Endothelial cell of umbilical vein (primary cell): ENCODE data around the gene LYPD1. TPM values are rescaled to one million over a fixed set of nuclear protein-coding genes. Genes with fewer than 3 reads are reported as not detected.

Experiments
- BruUV-seq: library from RNA; stranded (reverse); fragments of 400-500 nt; replicated peaks from 2 replicates; lab custom pipeline; 2021; lab: Mats Ljungman, UMichigan
- CTCF ChIA-PET: fragments of 300-600, 350-600 bp; sonication (Branson Sonifier 250); formaldehyde crosslinking; loops from one replicate; lab custom pipeline; 2021; ENCODE audit warnings: antibody characterized with exemption, inconsistent platforms; lab: Charles Lee
- POLR2A ChIA-PET: fragments of 300-600, 350-600 bp; sonication (Branson Sonifier 250); formaldehyde crosslinking; loops from one replicate; lab custom pipeline; 2021; ENCODE audit warnings: antibody characterized with exemption, inconsistent platforms; lab: Charles Lee
- DNase-seq: peaks from one replicate; pipeline ENCODE4 v3.0.0-alpha.2; 2011; ENCODE audit warnings: low read depth, low spot score
- FAIRE-seq: peaks from 2 replicates; lab custom pipeline; 2011; peaks lifted over from hg19 to GRCh38; lab: Jason Lieb, UNC
- H2AFZ ChIP-seq: 2 replicates; pipeline ENCODE4 v1.6.0; 2012; ENCODE audit warnings: low read depth, low read length, control low read depth, inconsistent platforms
- H3K27ac ChIP-seq: 2 replicates; pipeline ENCODE4 v1.5.1; 2011; ENCODE audit warnings: low read depth, mild to moderate bottlenecking, control low read depth, low read length, moderate library complexity; ENCODE audit not compliant: insufficient read depth
- H3K27me3 ChIP-seq, 2 experiments: 2 replicates each; pipeline versions ENCODE4 v1.6.0 to v1.6.1; 2011; ENCODE audit warnings: low read length in 2 of 2, mixed read lengths in 1 of 2; ENCODE audit not compliant: control insufficient read depth in 2 of 2, insufficient read depth in 2 of 2
- H3K36me3 ChIP-seq, 2 experiments: 2 replicates in 1 of 2; 3 replicates in 1 of 2; pipeline ENCODE4 v1.5.1; 2011; ENCODE audit warnings: low read length in 2 of 2, mild to moderate bottlenecking in 1 of 2, moderate library complexity in 1 of 2; ENCODE audit not compliant: control insufficient read depth in 2 of 2, insufficient read depth in 2 of 2; ENCODE audit errors: extremely low read depth in 1 of 2
- H3K4me1 ChIP-seq: 3 replicates; pipeline ENCODE4 v1.5.1; 2011; ENCODE audit warnings: mild to moderate bottlenecking, low read length; ENCODE audit not compliant: control insufficient read depth, insufficient read depth; ENCODE audit errors: extremely low read depth
- H3K4me2 ChIP-seq: 2 replicates; pipeline ENCODE4 v1.6.1; 2011; ENCODE audit warnings: low read length, control low read depth, mixed read lengths; ENCODE audit not compliant: insufficient read depth
- H3K4me3 ChIP-seq, 3 experiments: fragments of 200-600 bp in 1 of 3; sonication (generic), shearing (Covaris generic) in 1 of 3; replicated peaks in 1 of 3; 2 replicates each; pipeline ENCODE4 v1.5.1; 2011 to 2016; ENCODE audit warnings: control low read depth in 3 of 3, low read length in 3 of 3, mild to moderate bottlenecking in 2 of 3, inconsistent platforms in 1 of 3, low read depth in 1 of 3, moderate library complexity in 1 of 3; ENCODE audit not compliant: insufficient read depth in 1 of 3
- H3K79me2 ChIP-seq: 2 replicates; pipeline ENCODE4 v1.6.0; 2012; ENCODE audit warnings: low read length, inconsistent platforms; ENCODE audit not compliant: control insufficient read depth, insufficient read depth
- H3K9ac ChIP-seq: replicated peaks from 2 replicates; pipeline ENCODE3; 2011; ENCODE audit warnings: low read length, control low read depth; ENCODE audit not compliant: insufficient read depth; ENCODE audit errors: extremely low read depth
- H3K9me1 ChIP-seq: replicated peaks from 3 replicates; pipeline ENCODE4 v1.6.0; 2011; ENCODE audit warnings: mild to moderate bottlenecking, low read length; ENCODE audit not compliant: control insufficient read depth, insufficient read depth; ENCODE audit errors: extremely low read depth
- H3K9me3 ChIP-seq: replicated peaks from 2 replicates; pipeline ENCODE4 v1.5.1; 2012; ENCODE audit warnings: low read length, inconsistent platforms; ENCODE audit not compliant: control insufficient read depth, insufficient read depth
- H4K20me1 ChIP-seq: replicated peaks from 2 replicates; pipeline ENCODE3; 2011; ENCODE audit warnings: mild to moderate bottlenecking, low read length; ENCODE audit not compliant: control insufficient read depth, insufficient read depth; ENCODE audit errors: extremely low read depth
- CTCF ChIP-seq, 2 donors: IDR thresholded peaks; 1 replicate in 1 of 2; 2 replicates in 1 of 2; pipeline ENCODE4 v1.5.1; 2011; ENCODE audit warnings: low read length in 2 of 2, mild to moderate bottlenecking in 2 of 2, moderate library complexity in 2 of 2, control low read depth in 1 of 2, inconsistent platforms in 1 of 2, low read depth in 1 of 2; ENCODE audit not compliant: insufficient read depth in 1 of 2; ENCODE audit errors: extremely low read depth in 1 of 2
- EZH2 ChIP-seq: IDR thresholded peaks from 2 replicates; pipeline ENCODE4 v1.6.1; 2012; ENCODE audit warnings: borderline replicate concordance, low read depth, mild to moderate bottlenecking, moderate library complexity, low read length, inconsistent platforms; ENCODE audit not compliant: severe bottlenecking
- FOS ChIP-seq: IDR thresholded peaks from 2 replicates; pipeline ENCODE4 v1.6.1; 2011; ENCODE audit warnings: mild to moderate bottlenecking, low read length, moderate library complexity, borderline replicate concordance; ENCODE audit not compliant: insufficient read depth
- GATA2 ChIP-seq: IDR thresholded peaks from 2 replicates; pipeline ENCODE4 v1.7.0; 2011; ENCODE audit warnings: low read depth, mild to moderate bottlenecking, moderate library complexity, mixed read lengths, low read length; ENCODE audit not compliant: insufficient read length, insufficient read depth
- JUN ChIP-seq: IDR thresholded peaks from 2 replicates; pipeline ENCODE4 v1.6.1; 2011; ENCODE audit warnings: borderline replicate concordance, low read depth; ENCODE audit not compliant: insufficient read length, insufficient read depth
- MAX ChIP-seq: IDR thresholded peaks from 2 replicates; pipeline ENCODE4 v1.6.1; 2011; ENCODE audit not compliant: insufficient read depth, insufficient read length
- MYC ChIP-seq: IDR thresholded peaks from one replicate; pipeline ENCODE4 v1.6.1; 2011; ENCODE audit warnings: mild to moderate bottlenecking, low read depth, low read length
- POLR2A ChIP-seq: IDR thresholded peaks from 2 replicates; pipeline ENCODE4 v1.6.1; 2012; ENCODE audit warnings: low read depth, mild to moderate bottlenecking, control low read depth, low read length
- POLR2AphosphoS5 ChIP-seq: IDR thresholded peaks from 2 replicates; pipeline ENCODE4 v1.6.1; 2012; ENCODE audit warnings: low read depth, mild to moderate bottlenecking, control low read depth, low read length, moderate library complexity; ENCODE audit not compliant: insufficient read depth
- dilution Hi-C: fragments of 300-500 bp; cut with MboI; formaldehyde crosslinking; loops from one replicate; pipeline ENCODE4 v1.15.0; 2019; ENCODE audit warnings: low sequenced_read_pairs; ENCODE audit not compliant: extremely low pct_ligation_motif_present
- intact Hi-C: fragments of 100-400 bp; cut with micrococcal nuclease; formaldehyde crosslinking; loops from one replicate; pipeline ENCODE4 v1.10.0; 2022
- polyA plus RNA-seq, 4 experiments: library from polyadenylated mRNA; depleted of rRNA in 3 of 4; stranded (reverse) in 3 of 4; unstranded in 1 of 4; fragments of >200 nt; gene quantifications; 2 replicates each; pipeline versions ENCODE4 v1.2.1 to v1.2.3, GENCODE V29; 2011 to 2012; ENCODE audit warnings: missing spikeins in 1 of 4
- total RNA-seq: library from RNA; stranded (reverse); gene quantifications from 2 replicates; pipeline ENCODE4 v1.2.3, GENCODE V29; 2021

The LYPD1 gene
- total and polyA plus RNA-seq, 2 donors (not counting 3 experiments of a cell fraction or from before 2014, with no cell fraction given) = 76.6 to 105 TPM

- POLR2A ChIA-PET = no interaction called here
- no peaks in the 10 kb centered on the region for H3K36me3 ChIP-seq
- intact Hi-C loops = no loop called here
- H3K27ac ChIP-seq = no peak overlapping the region
- dilution Hi-C loops = no loop called here
- TF ChIP-seq CTCF (IDR thresholded peaks at IDR 0.05; ENCODE audit: extremely low read depth in 1 of 2, insufficient read depth in 1 of 2, low read depth in 1 of 2, low read length in 2 of 2) (no peak), FOS (peak; percentile 19), GATA2 (no peak), MYC (no peak), MAX (no peak), EZH2 (no peak), JUN (peak; percentile 27), POLR2A (no peak), POLR2AphosphoS5 (no peak)
- no peak overlapping the region for H3K4me2 ChIP-seq
- H3K4me3 ChIP-seq = no peak overlapping the region
- CTCF ChIA-PET = interaction anchor here (1.1 to 1.3 kb wide), 2 partner anchors 24 to 490 kb away, joined by 3 to 4 read pairs; no protein-coding TSS in a partner anchor
- H3K9me1 ChIP-seq = no peaks in the 10 kb centered on the region
- no peak overlapping the region for H2AFZ ChIP-seq
- BruUV-seq = no TSS peak
- peaks cover 0 to 1% of the 10 kb centered on the region in 2 experiments for H3K27me3 ChIP-seq
- H3K4me1 ChIP-seq = peaks cover 7% of the 10 kb centered on the region
- no peaks in the 10 kb centered on the region for H4K20me1 ChIP-seq
- peak; percentile 37 for DNase-seq
- H3K79me2 ChIP-seq = no peaks in the 10 kb centered on the region
- H3K9ac ChIP-seq = no peak overlapping the region
- peak; percentile 70 for FAIRE-seq
- no peaks in the 10 kb centered on the region for H3K9me3 ChIP-seq
Observed at GRCh38 chr2:132681766-132682165, 11.8 kb upstream of the LYPD1 start.
